Epithelial cell of esophagus (primary cell): ENCODE data around the gene CDH2.

Experiments used
- DNase-seq: peaks from one replicate; pipeline ENCODE4 v3.0.0; 2010; ENCODE audit warnings: low read depth
- H3K4me3 ChIP-seq: 2 replicates; pipeline ENCODE4 v1.5.1; 2011; ENCODE audit warnings: mild to moderate bottlenecking, low read length, control low read depth
- TF ChIP-seq, protein P1 (sequence below): IDR thresholded peaks from 2 replicates; pipeline ENCODE4 v1.5.1; 2011; ENCODE audit warnings: low read depth, mild to moderate bottlenecking, low read length, control low read depth, inconsistent platforms; ENCODE audit not compliant: insufficient read depth; ENCODE audit errors: missing control alignments

The CDH2 gene

DNA sequence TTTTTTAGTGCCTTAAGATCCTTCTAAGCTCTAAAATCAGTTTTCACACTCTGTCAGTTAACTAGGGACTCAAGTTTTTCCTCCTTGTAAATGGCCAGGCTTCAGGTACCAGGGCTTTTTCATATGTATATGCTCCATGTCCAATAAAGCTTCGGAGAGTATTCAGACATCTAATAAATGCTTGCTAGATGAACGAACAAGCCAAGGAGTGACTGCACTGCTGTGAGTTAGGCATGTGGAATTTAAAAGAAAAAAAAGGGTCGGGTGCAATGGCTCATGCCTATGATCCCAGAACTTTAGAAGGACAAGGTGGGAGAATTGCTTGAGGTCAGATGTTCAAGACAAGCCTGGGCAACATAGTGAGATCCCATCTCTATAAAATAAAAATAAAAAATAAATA lies 81.9 kb downstream of the CDH2 start:
- peak; percentile 22 for DNase-seq
- TF ChIP-seq, protein P1, sequence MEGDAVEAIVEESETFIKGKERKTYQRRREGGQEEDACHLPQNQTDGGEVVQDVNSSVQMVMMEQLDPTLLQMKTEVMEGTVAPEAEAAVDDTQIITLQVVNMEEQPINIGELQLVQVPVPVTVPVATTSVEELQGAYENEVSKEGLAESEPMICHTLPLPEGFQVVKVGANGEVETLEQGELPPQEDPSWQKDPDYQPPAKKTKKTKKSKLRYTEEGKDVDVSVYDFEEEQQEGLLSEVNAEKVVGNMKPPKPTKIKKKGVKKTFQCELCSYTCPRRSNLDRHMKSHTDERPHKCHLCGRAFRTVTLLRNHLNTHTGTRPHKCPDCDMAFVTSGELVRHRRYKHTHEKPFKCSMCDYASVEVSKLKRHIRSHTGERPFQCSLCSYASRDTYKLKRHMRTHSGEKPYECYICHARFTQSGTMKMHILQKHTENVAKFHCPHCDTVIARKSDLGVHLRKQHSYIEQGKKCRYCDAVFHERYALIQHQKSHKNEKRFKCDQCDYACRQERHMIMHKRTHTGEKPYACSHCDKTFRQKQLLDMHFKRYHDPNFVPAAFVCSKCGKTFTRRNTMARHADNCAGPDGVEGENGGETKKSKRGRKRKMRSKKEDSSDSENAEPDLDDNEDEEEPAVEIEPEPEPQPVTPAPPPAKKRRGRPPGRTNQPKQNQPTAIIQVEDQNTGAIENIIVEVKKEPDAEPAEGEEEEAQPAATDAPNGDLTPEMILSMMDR, result no peak
- no peak overlapping the region for H3K4me3 ChIP-seq

DNA sequence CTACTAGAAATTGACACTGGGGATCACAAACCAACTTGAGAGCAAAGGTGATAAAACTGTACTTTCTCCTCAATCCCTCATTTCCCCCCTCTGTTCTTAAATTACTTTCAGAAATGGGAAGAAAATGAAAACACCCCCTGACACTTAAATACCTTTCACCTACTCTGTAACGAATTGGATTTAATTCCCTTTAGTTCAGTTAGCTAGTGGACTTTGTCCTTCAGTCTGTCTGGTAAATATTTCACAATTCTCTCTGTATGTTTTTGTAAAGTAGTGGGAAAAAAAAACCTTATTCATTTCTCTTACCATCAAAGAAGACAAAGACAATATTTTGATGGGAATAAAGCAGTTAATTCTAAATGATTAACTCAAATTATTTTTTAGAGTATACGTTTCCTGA lies 85.7 kb downstream of the CDH2 start:
- TF ChIP-seq, protein P1, result no peak
- no peak overlapping the region for H3K4me3 ChIP-seq
- no peak for DNase-seq

DNA sequence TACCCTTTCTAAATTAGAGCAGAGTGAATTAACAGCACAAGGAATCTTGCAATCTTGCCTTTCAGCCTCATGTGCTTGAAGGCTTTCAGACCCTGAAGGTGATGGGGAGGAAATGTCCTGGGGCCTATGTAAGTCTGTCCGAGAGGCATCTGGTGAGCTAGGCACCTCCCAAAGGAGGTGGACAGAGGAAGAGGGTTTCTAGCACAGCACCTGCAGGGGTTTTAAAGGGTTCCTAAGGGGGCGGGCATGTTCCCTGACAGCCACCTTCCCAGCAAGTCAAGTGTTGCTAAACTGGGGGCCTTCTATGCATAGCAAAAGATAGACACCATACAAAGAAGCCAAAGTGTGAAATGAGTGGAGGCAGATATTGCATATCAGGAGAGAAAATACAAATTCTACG lies 88.5 kb downstream of the CDH2 start:
- no peak for DNase-seq
- no peak overlapping the region for H3K4me3 ChIP-seq
- TF ChIP-seq, protein P1, result no peak

DNA sequence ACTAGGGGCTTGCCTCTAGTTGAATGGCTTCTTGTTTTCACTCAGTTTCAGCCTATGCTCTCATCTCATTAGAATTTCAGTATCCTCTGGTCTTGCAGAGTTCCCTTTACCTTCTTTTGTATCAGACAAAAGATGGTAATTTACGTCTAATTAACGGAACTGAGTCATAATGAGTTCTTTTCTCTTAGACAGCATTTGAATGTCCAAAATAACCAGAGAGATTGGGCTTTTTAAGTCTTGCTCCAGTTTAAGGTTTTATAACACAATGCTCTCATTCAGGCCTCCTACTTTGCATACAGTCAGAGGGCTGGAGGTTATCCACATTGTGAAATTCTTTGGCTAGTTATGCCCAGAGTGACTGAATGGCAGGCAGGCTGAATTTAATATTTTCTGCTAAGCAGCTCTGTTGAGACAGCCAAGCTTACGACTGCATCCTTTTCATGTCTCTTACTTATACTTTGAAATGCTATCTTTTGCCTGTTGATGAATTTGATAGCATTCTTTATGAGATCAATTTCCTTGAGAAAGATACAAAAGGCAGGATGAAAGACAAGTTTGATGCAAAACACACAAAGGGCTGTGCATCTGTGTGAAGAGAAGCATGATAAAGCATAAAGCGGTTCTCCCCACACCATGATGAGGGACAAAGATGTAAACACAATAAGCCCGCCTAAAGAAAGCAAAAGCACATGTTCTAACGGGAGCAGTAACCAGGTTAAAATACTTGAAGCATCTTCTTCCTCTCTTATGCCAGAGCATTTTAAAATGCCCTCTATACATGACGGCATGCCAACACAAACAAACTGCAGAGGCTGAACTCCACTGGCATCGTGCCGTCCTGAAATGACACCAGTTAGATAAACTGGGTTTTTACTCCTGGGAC lies 90.0 kb downstream of the CDH2 start:
- TF ChIP-seq, protein P1, result no peak
- H3K4me3 ChIP-seq, result no peak overlapping the region
- DNase-seq, result peak; percentile 25

DNA sequence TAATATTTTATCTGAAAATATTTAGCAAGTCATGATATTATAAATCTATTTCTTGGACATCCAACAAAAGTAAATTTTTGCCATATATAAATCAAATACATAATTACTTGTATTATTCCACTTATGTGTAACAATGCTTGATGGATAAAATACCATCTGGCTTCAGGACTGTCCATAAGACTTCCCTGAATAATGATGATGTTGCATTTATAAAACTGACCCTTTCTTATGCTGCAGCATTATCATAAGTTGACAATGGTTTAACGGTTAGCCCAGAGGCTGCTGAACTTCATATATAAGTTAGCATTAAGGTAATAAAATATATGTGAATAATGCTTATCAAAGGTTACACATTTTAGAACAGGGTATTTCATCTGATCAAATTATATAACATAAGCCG lies 95.4 kb downstream of the CDH2 start:
- no peak overlapping the region for H3K4me3 ChIP-seq
- no peak for DNase-seq

GRCh38 chr18:28080876-28081300 lies 96.0 kb downstream of the CDH2 start:
- DNase-seq, result no peak
- TF ChIP-seq, protein P1, result no peak
- H3K4me3 ChIP-seq, result no peak overlapping the region

More for the DNA sequence above, 95.4 kb downstream of the CDH2 start:
- TF ChIP-seq, protein P1, result no peak

GRCh38 chr18:28079883-28080282 lies 97.0 kb downstream of the CDH2 start:
- TF ChIP-seq, protein P1, result no peak
- DNase-seq, result no peak
- no peak overlapping the region for H3K4me3 ChIP-seq
